A549 treated with ZK216348 at 1 μM for 4 hours (cell line): ENCODE results near the gene RAPGEF6. TPM values are rescaled to one million over a fixed set of nuclear protein-coding genes. Genes with fewer than 3 reads are reported as not detected.

Experiments
- total RNA-seq: library from RNA; stranded (reverse); fragments of 200-300 nt; extraction: Qiagen RNA extraction; gene quantifications from 5 replicates; pipeline ENCODE4 v1.2.3, GENCODE V29; 2022; ENCODE audit warnings: low read depth

The RAPGEF6 gene
- total RNA-seq = 6.1 to 10.5 TPM (median 8.1 TPM) in 5 replicates

GRCh38 chr5:131634996-131635683 is at the start of gene RAPGEF6:
Gene RAPGEF6 (minus strand): TSS chr5:131635229. CDS start chr5:131635030, 199 bp downstream.

Other genes starting within 250 kb of the RAPGEF6 start
- gene FNIP1, start 161.8 kb upstream of the RAPGEF6 start, total RNA-seq = 9.3 to 13.8 TPM (median 10.8 TPM) in 5 replicates